ENCODE results near the gene SSH2. TPM values are rescaled to one million over a fixed set of nuclear protein-coding genes. Genes with fewer than 3 reads are reported as not detected.

Gene SSH2
- total RNA-seq, 6 experiments from 2014 or later: 22.2 to 27.0 (median 23.2) TPM

DNA sequence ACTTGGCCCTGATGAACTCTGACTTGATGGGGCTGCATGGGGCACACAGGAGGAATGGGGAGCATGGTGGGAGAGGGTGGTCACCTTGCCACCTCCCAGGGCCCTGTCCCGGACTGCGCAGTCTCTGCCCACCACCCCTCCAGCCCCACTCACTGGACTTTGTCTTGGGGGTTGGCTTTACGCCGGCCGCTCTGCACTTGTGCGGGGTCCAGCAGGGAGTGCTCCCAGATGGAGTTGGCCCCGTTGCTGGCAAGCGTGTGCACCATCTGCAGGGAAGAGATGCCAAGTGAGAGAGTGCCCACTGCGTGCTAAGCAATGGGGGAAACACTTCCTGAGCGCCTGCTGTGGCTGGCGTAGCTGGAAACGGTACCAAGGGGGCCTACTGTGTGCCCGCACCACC, 347.3 kb downstream of the SSH2 start:
- Mint-ChIP-seq H3K27me3 (ENCODE audit: insufficient read depth) (no peaks in the 10 kb centered on the region), H3K36me3 (ENCODE audit: low read depth) (peaks cover 5% of the 10 kb centered on the region), H3K4me3 (no peak overlapping the region), H3K27ac (no peak overlapping the region), H3K9me3 (no peaks in the 10 kb centered on the region), H3K4me1 (ENCODE audit: low read depth) (peaks cover 28% of the 10 kb centered on the region)
- DNase-seq: no peak
- no peak for TF ChIP-seq CTCF (IDR thresholded peaks at IDR 0.05)

DNA sequence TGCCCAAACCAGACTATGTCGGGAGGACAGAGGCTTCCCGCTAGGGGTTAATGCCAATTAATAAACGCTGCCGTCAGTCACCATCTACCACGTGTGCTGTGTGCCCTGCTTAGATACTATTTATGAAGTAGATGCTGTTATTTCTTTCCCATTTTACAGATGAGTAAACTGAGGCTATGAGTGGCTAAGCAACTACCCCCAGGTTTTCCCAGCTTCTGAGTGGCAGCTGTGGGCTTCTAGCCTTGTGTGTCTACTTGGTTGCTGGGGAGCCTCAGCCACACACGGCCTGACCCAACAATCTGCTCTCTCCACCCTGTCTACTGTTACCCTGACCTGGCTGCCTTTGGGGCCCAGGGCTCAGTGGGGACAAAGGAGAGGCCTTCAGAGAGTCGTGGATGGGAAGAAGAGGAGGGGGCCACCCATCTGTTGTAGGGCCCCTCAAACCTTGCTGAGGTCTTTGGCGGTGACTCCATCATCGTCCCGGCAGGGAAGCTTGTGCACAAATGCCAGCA, 347.7 kb downstream of the SSH2 start:
- Mint-ChIP-seq H3K36me3 (ENCODE audit: low read depth) (peaks cover 5% of the 10 kb centered on the region), H3K27me3 (ENCODE audit: insufficient read depth) (no peaks in the 10 kb centered on the region), H3K4me3 (no peak overlapping the region), H3K27ac (no peak overlapping the region), H3K4me1 (ENCODE audit: low read depth) (peaks cover 23% of the 10 kb centered on the region), H3K9me3 (no peaks in the 10 kb centered on the region)
- TF ChIP-seq CTCF (IDR thresholded peaks at IDR 0.05): no peak
- no peak for DNase-seq

GRCh38 chr17:29581583-29582253, 348.3 kb downstream of the SSH2 start:
- Mint-ChIP-seq H3K36me3 (ENCODE audit: low read depth) (peaks cover 5% of the 10 kb centered on the region), H3K27ac (no peak overlapping the region), H3K9me3 (no peaks in the 10 kb centered on the region), H3K27me3 (ENCODE audit: insufficient read depth) (no peaks in the 10 kb centered on the region), H3K4me1 (ENCODE audit: low read depth) (peaks cover 21% of the 10 kb centered on the region), H3K4me3 (no peak overlapping the region)
- no peak for TF ChIP-seq CTCF (IDR thresholded peaks at IDR 0.05)
- DNase-seq: no peak

GRCh38 chr17:29579866-29580771, 349.9 kb downstream of the SSH2 start:
- peak; percentile 76 for DNase-seq
- H3K4me3 Mint-ChIP-seq: no peak overlapping the region

More at GRCh38 chr17:29579866-29580771, 349.9 kb downstream of the SSH2 start:
- peak; percentile 97 for TF ChIP-seq CTCF (IDR thresholded peaks at IDR 0.05)
- Mint-ChIP-seq H3K4me1 (ENCODE audit: low read depth) (peaks cover 16% of the 10 kb centered on the region), H3K9me3 (no peaks in the 10 kb centered on the region), H3K36me3 (ENCODE audit: low read depth) (peaks cover 5% of the 10 kb centered on the region), H3K27me3 (ENCODE audit: insufficient read depth) (no peaks in the 10 kb centered on the region), H3K27ac (peak overlapping the region; percentile 76)
